K562 treated with DMSO at 1 percent for 12 hours (cell line): ENCODE measurements around the gene DCAF10. TPM values are rescaled to one million over a fixed set of nuclear protein-coding genes. Genes with fewer than 3 reads are reported as not detected.

Experiments used
- total RNA-seq: library from RNA; unstranded; fragments of 300-600 nt; gene quantifications from 2 replicates; pipeline ENCODE4 v1.2.3, GENCODE V29; 2022; ENCODE audit not compliant: insufficient read depth

DCAF10 gene, protein sequence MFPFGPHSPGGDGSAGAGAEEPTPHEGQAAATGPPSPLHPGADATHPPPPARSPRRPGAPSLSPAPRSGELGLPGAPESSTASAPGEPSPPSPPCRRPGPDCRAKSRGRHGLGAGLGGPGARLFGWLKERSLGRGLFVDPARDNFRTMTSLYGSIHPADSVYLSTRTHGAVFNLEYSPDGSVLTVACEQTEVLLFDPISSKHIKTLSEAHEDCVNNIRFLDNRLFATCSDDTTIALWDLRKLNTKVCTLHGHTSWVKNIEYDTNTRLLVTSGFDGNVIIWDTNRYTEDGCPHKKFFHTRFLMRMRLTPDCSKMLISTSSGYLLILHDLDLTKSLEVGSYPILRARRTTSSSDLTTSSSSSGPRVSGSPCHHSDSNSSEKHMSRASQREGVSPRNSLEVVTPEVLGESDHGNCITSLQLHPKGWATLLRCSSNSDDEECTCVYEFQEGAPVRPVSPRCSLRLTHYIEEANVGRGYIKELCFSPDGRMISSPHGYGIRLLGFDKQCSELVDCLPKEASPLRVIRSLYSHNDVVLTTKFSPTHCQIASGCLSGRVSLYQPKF
- 8.5 and 25.1 TPM in 2 replicates for total RNA-seq

DNA sequence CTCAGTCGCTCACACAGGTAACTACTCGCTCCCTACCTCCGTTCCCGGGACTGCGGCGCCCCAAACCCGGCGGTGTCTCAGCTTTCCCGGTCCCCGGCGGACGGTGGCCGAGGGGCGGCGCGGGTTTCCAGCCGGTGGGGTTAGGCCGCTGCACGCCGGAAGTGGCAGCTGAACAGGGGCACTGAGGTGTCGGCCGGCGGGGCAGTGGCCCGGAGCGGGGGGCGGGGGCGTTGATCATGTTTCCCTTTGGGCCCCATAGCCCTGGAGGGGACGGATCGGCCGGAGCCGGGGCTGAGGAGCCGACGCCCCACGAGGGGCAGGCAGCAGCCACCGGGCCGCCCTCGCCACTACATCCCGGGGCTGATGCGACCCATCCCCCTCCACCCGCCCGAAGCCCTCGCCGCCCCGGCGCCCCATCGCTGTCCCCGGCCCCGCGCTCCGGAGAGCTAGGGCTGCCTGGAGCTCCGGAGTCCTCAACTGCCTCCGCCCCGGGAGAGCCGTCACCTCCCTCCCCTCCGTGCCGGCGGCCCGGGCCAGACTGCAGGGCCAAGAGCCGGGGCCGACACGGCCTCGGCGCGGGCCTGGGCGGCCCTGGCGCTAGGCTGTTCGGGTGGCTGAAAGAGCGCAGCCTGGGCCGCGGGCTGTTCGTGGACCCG, at the start of gene DCAF10:
Gene DCAF10, plus strand, starts transcription at position 167 of the 656 bp plus-strand sequence. Its CDS starts 70 bp downstream, at position 237.

DNA sequence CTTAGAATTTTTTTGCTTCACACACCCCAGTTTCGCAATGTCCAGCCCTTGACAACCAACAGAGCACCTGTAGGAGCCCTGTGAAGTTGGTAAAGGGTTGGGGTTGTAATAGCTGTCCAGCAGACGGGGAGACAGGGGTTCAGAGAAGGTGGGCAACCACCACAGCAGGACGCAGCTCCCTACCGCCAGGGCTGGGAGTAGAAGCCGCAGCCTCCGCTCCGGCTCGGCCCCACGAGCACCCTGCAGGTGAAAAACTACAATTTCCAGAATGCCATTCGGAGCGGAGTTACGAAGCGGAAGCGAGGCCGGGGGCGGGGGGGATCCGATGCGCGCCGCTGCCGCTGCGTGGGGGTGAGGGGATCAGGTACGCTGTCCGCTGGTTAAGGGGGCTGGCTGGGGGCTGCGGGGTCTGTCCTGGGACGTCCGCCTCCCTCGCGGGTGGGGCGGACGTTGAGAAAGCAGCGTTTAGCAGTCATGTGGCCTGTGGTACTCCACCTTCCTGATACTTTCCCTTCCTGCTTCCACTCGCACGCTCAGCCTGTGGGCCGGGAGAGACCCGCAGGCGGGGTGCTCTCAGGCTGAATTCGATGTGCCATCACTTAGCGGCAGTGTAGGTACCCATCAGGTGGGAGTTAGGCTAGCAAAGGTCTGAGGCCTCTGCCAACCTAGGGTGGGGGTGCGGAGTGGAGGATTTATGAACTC, 47.0 kb upstream of the DCAF10 start, which contains the start of gene TRMT10B:
Gene TRMT10B, plus strand, starts transcription at position 317 of the 702 bp plus-strand sequence. CDS start 8,127 bp downstream, outside the sequence.

DNA sequence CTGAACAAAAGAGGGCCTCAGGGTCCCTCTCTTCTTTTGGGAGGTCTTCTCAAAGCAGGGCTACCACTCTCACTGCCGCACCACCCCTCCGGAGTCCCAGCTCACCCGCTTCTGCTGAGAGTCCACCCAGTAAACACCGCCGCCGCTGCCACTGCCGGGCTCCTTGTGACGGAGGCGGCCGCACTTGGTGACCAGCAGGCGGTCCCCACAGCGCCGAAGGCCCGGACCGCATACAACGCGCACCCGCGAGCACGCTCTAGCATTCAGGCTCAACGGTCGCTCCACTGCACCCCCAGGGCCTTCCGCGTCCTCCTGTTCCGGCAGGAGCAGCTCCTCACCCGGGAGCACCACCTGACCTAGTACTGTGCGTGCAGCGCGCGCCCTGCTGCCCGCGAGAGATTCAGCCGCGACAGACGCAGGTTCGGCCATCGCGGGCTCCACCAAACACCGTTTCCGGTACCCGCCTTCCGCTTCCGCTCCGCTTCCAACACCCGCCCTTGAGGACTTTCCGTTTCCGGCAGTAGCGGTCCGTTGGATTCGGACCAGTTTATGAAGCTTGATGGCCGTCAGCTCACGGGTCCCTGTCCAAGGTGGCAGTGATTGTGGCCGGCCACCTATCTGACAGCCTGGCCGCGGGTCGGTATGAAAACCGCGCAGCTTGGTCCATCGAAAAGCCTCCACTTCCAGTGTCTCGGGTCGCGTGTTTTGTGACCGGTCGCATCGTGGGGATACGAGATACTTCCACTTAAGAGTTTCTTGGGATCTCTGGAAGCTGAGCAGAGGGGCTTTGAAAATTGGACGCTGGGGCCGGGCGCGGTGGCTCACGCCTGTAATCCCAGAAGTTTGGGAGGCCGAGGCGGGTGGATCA, 15.7 kb upstream of the DCAF10 start, which contains the start of gene EXOSC3:
Gene EXOSC3, minus strand, starts transcription at position 449 of the 868 bp plus-strand sequence. Its CDS starts 20 bp downstream, at position 429.

DNA sequence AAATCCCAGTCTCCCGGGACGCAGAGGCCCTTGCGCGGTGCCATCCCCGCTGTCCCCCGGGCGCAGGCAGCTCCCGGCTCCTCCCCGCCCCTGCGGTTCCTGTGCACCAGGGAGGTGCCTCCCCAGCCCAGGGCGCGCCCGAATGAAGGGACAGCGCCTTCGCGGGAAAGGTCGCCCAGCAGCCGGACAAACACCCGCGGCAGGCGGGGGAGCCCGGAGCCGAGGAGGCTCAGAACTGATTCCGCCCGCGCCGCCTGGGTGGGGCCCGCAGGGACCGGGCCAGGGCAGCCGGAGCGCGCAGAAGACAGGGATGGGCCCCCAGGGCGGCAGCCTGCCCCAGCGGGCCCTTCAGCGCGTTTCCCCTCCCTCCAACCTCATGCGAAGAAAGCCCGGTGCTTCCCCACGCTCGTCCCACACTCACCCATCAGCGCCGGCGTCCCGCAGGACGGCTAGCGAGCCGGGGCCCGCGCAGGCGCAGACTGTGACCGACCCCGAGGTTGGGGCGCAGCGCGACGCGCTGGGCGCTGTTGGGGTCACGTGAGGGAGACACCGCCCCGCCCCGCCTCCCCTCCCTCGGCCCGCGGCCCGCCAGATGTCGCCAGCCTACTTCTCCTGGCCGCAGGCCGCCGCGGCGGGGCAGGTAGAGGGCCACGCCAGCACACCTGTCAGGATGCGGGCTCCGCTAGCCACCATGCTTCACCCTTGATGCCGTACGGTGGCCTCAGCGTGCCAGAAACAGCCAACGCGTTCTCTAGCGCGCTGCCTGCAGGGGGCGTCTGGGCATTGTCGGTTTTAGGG, 103.2 kb downstream of the DCAF10 start, which contains the start of gene SLC25A51:
Gene SLC25A51, minus strand, starts transcription at position 481 of the 798 bp plus-strand sequence. CDS start 15,577 bp downstream, outside the sequence.

Other genes with a start within 250 kb of the DCAF10 start
- 6.6 and 10.7 TPM in 2 replicates for gene FBXO10, start 224.4 kb upstream of the DCAF10 start, total RNA-seq
- 123 and 137 TPM in 2 replicates for gene TOMM5, start 208.2 kb upstream of the DCAF10 start, total RNA-seq
- gene FRMPD1, start 149.8 kb upstream of the DCAF10 start, total RNA-seq, result not detected in 2 replicates
- gene TRMT10B, start 47.0 kb upstream of the DCAF10 start, total RNA-seq, result 2.6 and 7.6 TPM in 2 replicates
- 37.1 and 48.1 TPM in 2 replicates for gene EXOSC3, start 15.7 kb upstream of the DCAF10 start, total RNA-seq
- gene SLC25A51, start 103.3 kb downstream of the DCAF10 start, total RNA-seq, result 9.7 and 29.8 TPM in 2 replicates